Urinary bladder (tissue), 4 donors: ENCODE measurements around the gene TPM3. TPM values are rescaled to one million over a fixed set of nuclear protein-coding genes. Genes with fewer than 3 reads are reported as not detected.
A peak's percentile ranks its signal among the peaks of the same experiment; 100 is the strongest.
"Not testable (repeated sequence)": the region's sequence is repeated elsewhere in the genome, so short reads cannot be mapped to it uniquely, and the experiment has no call there.

Experiments used
- DNase-seq: peaks from one replicate; pipeline ENCODE4 v3.0.0-alpha.2; 2015; ENCODE audit errors: extremely low spot score
- H3K27ac ChIP-seq: one replicate; pipeline ENCODE4 v1.5.1; 2013; ENCODE audit warnings: low read depth, mild to moderate bottlenecking, moderate library complexity
- H3K36me3 ChIP-seq: one replicate; pipeline ENCODE4 v1.6.1; 2013; ENCODE audit warnings: mild to moderate bottlenecking, moderate library complexity; ENCODE audit not compliant: insufficient read depth
- H3K4me1 ChIP-seq: one replicate; pipeline ENCODE4 v1.6.1; 2013; ENCODE audit warnings: mild to moderate bottlenecking, moderate library complexity; ENCODE audit not compliant: insufficient read depth
- H3K4me3 ChIP-seq: one replicate; pipeline ENCODE4 v1.5.1; 2013; ENCODE audit warnings: low read depth, low read length
- WGBS: extraction: QIAGEN DNeasy Blood & Tissue Kit; methylation state at CpG from one replicate; pipeline ENCODE4 v1.1.7; 2013; 5-methylcytosine and 5-hydroxymethylcytosine counted together
- polyA plus RNA-seq: library from polyadenylated mRNA; stranded (reverse); fragments of 200-250 nt; gene quantifications from one replicate; pipeline ENCODE4 v1.2.3, GENCODE V29; 2013
- small RNA-seq: library from RNA; depleted of rRNA; stranded (forward); fragments of <200 nt; gene quantifications from one replicate; pipeline ENCODE3, GENCODE V24; 2014
- total RNA-seq: library from RNA; depleted of rRNA; stranded (reverse); fragments of >200 nt; gene quantifications from one replicate; pipeline ENCODE4 v1.2.3, GENCODE V29; 2014
- donor health status: healthy with polysubstance abuse.
- donor health status: healthy.

The TPM3 gene
- total and polyA plus RNA-seq, 2 donors: 145 to 180 TPM

DNA sequence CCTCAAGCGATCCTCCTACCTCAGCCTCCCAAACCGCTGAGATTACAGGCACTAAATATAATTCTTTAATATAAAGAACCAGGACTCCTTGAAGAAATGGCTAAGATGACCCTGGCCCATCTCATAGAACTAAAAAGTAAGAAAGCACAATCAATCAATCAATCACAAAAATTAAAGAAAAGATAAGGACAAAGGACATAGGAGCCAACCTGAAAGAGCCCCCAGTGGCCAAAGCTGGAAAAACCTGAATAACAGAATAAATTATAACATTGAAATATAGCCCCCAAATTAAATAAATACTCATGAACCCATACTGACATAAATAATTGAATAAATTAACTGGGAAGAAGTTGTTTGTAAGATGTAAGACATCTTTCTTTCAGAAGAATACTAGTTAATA, 45.9 kb downstream of the TPM3 start:
- Histone ChIP-seq H3K36me3 (no peaks in the 10 kb centered on the region), H3K4me3 (no peak overlapping the region), H3K27ac (no peak overlapping the region), H3K4me1 (no peaks in the 10 kb centered on the region)
- WGBS: 98% methylated on average over 2 of the region's 2 CpGs
- DNase-seq: no peak

DNA sequence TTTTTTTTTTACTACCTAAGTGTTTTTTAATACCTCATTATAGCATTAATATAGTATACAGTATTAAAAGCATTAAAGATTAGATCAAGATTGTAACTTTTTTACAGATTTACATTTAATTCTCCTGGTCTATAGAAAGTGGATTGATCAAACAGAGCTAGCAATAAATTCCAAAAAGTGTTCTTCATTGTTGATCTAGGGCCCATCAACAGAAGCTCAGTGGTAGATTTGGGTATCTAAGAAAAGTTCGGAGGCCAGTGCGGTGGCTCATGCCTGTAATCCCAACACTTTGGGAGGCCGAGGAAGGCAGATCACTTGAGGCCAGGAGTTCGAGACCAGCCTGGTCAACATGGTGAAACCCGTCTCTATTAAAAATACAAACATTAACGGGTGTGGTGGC, 49.5 kb downstream of the TPM3 start:
- DNase-seq: no peak
- 95% methylated on average over 6 of the region's 6 CpGs for WGBS

DNA sequence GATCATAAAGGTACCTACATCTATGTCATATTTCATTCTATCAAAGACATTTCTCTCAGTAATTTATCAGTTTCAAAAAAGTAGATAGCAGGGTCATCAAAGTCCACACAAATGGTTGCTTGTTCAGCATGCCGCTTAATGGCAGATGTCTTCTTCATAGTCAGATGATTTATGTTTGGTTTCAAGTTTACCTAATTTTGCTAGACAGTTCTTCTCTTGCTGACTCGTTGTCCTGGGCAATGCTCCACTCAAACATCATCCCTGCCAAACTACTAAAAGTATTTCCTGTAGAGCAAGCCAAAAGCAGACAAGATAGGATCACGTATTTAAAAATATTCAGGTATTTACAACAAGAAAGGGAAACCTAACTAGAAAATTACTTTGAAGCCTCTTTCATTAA, 50.7 kb downstream of the TPM3 start:
- no peak for DNase-seq

More for the DNA sequence above, 49.5 kb downstream of the TPM3 start:
- H3K36me3 ChIP-seq: no peaks in the 10 kb centered on the region
- H3K4me3 ChIP-seq: no peak overlapping the region
- no peaks in the 10 kb centered on the region for H3K4me1 ChIP-seq
- no peak overlapping the region for H3K27ac ChIP-seq

DNA sequence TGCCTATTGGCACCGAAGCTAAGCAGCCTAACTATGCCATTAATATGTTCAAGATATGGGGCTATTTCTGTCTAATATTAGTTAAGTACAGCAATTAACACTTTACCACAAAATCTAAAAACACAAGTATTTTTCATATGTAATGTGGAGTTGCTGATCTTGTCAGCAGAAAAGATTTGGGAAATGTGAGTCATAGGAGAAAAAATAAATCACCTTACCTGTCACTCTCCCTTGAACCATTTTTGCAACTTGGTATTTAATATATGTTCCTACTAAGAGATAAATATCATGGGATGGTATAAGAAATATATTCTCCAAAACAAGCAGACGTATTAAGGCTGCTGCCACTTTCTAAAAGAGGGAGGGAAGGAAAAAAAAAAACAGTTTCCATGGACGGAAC, 54.0 kb downstream of the TPM3 start:
- H3K27ac ChIP-seq: no peak overlapping the region
- no peak overlapping the region for H3K4me3 ChIP-seq
- WGBS: 87% methylated on average over 3 of the region's 3 CpGs
- no peaks in the 10 kb centered on the region for H3K36me3 ChIP-seq
- DNase-seq: no peak
- H3K4me1 ChIP-seq: no peaks in the 10 kb centered on the region

More for the DNA sequence above, 50.7 kb downstream of the TPM3 start:
- H3K27ac ChIP-seq: no peak overlapping the region
- H3K4me3 ChIP-seq: no peak overlapping the region
- no peaks in the 10 kb centered on the region for H3K4me1 ChIP-seq
- no peaks in the 10 kb centered on the region for H3K36me3 ChIP-seq
- WGBS: 24% methylated on average over 3 of the region's 3 CpGs

DNA sequence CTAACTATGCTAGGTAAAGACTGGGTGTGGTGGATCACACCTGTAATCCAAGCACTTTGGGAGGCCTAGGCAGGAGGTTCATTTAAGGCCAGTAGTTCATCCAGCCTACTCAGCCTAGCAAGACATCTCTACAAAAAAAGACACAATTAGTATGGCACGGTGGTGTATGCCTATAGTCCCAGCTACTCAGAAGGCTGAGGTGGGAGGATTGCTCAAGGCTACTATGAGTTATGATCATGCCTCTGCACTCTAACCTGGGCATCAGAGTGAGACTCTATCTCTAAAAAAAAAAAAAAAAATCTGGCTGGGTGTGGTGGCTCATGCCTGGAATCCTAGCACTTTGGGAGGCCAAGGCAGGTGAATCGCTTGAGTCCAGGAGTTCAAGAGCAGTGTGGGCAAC, 58.6 kb downstream of the TPM3 start:
- 98% methylated on average over 2 of the region's 2 CpGs for WGBS
- no peak overlapping the region for H3K4me3 ChIP-seq

DNA sequence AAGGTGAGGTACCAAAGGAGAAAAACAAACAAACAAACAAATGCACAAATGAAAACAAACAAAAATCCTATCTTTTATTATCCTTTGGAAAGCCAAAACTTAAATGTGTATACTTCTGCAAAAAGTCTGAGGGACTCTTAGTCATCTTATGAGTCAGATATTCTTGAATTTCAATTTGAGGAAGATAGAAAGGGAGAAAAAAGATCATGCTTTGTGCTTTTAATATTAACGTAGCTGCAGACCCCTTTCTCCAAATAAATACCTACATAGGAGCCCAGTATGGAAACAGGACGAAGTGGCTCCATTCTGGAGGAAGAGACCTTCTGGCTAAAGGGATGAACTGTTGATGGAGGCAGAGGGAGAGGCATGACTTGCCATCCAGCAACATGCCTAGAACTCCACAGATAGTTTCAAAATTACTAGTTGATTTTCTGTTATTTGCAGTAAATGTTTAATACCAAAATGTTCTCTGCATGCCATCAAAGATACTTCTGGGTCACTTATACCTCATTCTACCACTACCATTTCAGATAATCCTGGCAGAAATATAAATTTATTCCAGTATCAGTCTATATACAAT, 62.4 kb downstream of the TPM3 start:
- Histone ChIP-seq H3K27ac (no peak overlapping the region), H3K36me3 (no peaks in the 10 kb centered on the region), H3K4me3 (no peak overlapping the region), H3K4me1 (no peaks in the 10 kb centered on the region)
- no peak for DNase-seq
- WGBS: 61% methylated on average over 2 of the region's 2 CpGs

More for the DNA sequence above, 58.6 kb downstream of the TPM3 start:
- H3K4me1 ChIP-seq: no peaks in the 10 kb centered on the region
- no peak for DNase-seq
- no peak overlapping the region for H3K27ac ChIP-seq
- no peaks in the 10 kb centered on the region for H3K36me3 ChIP-seq

DNA sequence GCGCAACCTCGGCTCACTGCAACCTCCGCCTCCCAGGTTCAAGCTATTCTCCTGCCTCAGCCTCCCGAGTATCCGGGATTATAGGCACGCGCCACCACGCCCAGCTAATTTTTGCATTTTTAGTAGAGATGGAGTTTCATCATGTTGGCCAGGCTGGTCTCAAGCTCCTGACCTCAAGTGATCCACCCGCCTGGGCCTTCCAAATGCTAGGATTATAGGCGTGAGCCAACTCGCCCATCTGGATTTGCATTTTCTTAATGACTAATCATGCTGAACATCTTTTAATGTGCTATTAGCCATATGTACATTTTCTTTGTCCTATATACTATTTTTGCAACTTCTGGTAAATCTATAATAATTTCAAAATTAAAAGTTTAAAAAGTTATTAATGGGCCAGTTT, 68.7 kb downstream of the TPM3 start:
- H3K4me1 ChIP-seq, H3K36me3 ChIP-seq, DNase-seq, H3K4me3 ChIP-seq, H3K27ac ChIP-seq: not testable (repeated sequence)
- 96% methylated on average over 11 of the region's 11 CpGs for WGBS

GRCh38 chr1:154117642-154118041, 74.3 kb downstream of the TPM3 start:
- 84% methylated on average over 5 of the region's 5 CpGs for WGBS
- no peaks in the 10 kb centered on the region for H3K36me3 ChIP-seq
- H3K4me1 ChIP-seq: no peaks in the 10 kb centered on the region
- no peak overlapping the region for H3K4me3 ChIP-seq
- H3K27ac ChIP-seq: no peak overlapping the region
- DNase-seq: no peak

- WGBS: 27% methylated on average over 1 of the region's 1 CpG
Measured at GRCh38 chr1:154115180-154115579, 76.7 kb downstream of the TPM3 start.

More at GRCh38 chr1:154115180-154115579, 76.7 kb downstream of the TPM3 start:
- no peak for DNase-seq
- H3K36me3 ChIP-seq: no peaks in the 10 kb centered on the region
- no peak overlapping the region for H3K27ac ChIP-seq
- no peak overlapping the region for H3K4me3 ChIP-seq
- H3K4me1 ChIP-seq: no peaks in the 10 kb centered on the region

Small RNAs within 50 kb of the gene (small RNA-seq; reads per million reads assigned to genes)
- gene MIR190B: 1.6 reads per million, percentile 84 among the genes with 10 or more reads in this experiment

Other genes starting within 250 kb of the TPM3 start
- gene DENND4B, start 245.4 kb downstream of the TPM3 start, total RNA-seq: 18.3 TPM
- gene DENND4B, start 245.4 kb downstream of the TPM3 start, polyA plus RNA-seq: 25.1 TPM
- 4.3 TPM for gene CRTC2, start 233.5 kb downstream of the TPM3 start, total RNA-seq
- 29.8 TPM for gene CRTC2, start 233.5 kb downstream of the TPM3 start, polyA plus RNA-seq
- gene SLC39A1, start 228.6 kb downstream of the TPM3 start, total RNA-seq: 42.6 TPM
- 121 TPM for gene SLC39A1, start 228.6 kb downstream of the TPM3 start, polyA plus RNA-seq
- gene CREB3L4, start 224.2 kb downstream of the TPM3 start, total RNA-seq: 8.7 TPM
- gene CREB3L4, start 224.2 kb downstream of the TPM3 start, polyA plus RNA-seq: 12.2 TPM
- 99.5 TPM for gene JTB, start 214.4 kb downstream of the TPM3 start, total RNA-seq
- gene JTB, start 214.4 kb downstream of the TPM3 start, polyA plus RNA-seq: 148 TPM
- 37.0 TPM for gene RAB13, start 205.8 kb downstream of the TPM3 start, total RNA-seq
- gene RAB13, start 205.8 kb downstream of the TPM3 start, polyA plus RNA-seq: 192 TPM
- 3,498 TPM for gene RPS27, start 201.3 kb downstream of the TPM3 start, total RNA-seq
- gene RPS27, start 201.3 kb downstream of the TPM3 start, polyA plus RNA-seq: 10,997 TPM
- 0.21 TPM for gene NUP210L, start 37.0 kb downstream of the TPM3 start, total RNA-seq
- gene NUP210L, start 37.0 kb downstream of the TPM3 start, polyA plus RNA-seq: 0.04 TPM
- not detected for gene CFAP141, start 14.2 kb upstream of the TPM3 start, total RNA-seq
- not detected for gene CFAP141, start 14.2 kb upstream of the TPM3 start, polyA plus RNA-seq
- 74.7 TPM for gene UBAP2L, start 28.9 kb upstream of the TPM3 start, total RNA-seq
- 91.2 TPM for gene UBAP2L, start 28.9 kb upstream of the TPM3 start, polyA plus RNA-seq
- gene HAX1, start 80.5 kb upstream of the TPM3 start, total RNA-seq: 50.7 TPM
- gene HAX1, start 80.5 kb upstream of the TPM3 start, polyA plus RNA-seq: 90.7 TPM
- gene AQP10, start 129.0 kb upstream of the TPM3 start, total RNA-seq: not detected
- 0.05 TPM for gene AQP10, start 129.0 kb upstream of the TPM3 start, polyA plus RNA-seq
- gene ATP8B2, start 133.4 kb upstream of the TPM3 start, total RNA-seq: 42.2 TPM
- gene ATP8B2, start 133.4 kb upstream of the TPM3 start, polyA plus RNA-seq: 45.4 TPM
- 8.1 TPM for gene IL6R, start 213.2 kb upstream of the TPM3 start, total RNA-seq
- 6.5 TPM for gene IL6R, start 213.2 kb upstream of the TPM3 start, polyA plus RNA-seq